GM21528 (cell line): Measurements from ENCODE around the gene LRWD1.
"Not testable (repeated sequence)": the region's sequence is repeated elsewhere in the genome, so short reads cannot be mapped to it uniquely, and the experiment has no call there.

Experiments used
- ATAC-seq: cut with Tn5 transposase; IDR thresholded peaks from one replicate; pipeline ENCODE4 v1.9.1; 2021; ENCODE audit warnings: mild to moderate bottlenecking, moderate library complexity; ENCODE audit not compliant: unreplicated experiment, low FRiP score

LRWD1 gene

GRCh38 chr7:102439963-102440795 lies 24.6 kb upstream of the LRWD1 start:
- ATAC-seq, result no peak

DNA sequence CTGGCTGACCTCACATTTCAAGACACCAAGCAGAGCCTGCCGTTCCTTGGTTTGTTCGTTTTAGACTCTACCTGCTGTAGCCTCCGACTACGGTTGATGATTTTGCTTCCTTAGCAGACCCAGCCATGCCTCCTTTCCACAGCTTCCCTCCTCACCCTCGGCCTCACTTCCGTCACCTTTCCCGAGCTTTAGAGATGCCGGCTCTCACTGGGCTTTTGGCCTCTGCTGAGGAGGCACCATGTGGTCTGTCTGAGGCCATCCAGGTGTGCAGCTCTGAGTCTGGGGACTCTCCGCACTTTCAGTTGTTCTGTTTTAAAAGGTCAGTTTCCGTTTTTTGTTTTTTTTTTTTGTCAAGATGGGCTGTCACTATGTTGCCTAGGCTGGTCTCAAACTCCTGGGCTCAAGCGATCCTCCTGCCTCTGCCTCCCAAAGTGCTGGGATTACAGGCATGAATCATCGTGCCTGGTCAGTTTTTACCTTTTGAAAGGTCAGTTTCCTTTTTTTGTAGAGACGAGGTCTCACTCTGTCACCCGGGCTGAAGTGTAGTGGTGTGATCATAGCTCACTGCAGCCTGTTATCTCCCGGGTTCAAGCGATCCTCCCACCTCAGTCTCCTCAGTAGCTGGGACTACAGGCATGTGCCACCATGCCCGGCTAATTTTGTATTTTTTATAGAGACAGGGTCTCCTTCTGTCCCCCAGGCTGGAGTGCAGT lies 19.7 kb upstream of the LRWD1 start:
- peak; percentile 49 for ATAC-seq

- ATAC-seq, result no peak
These were observed 19.1 kb upstream of the LRWD1 start for GRCh38 chr7:102445674-102446071.

GRCh38 chr7:102446387-102447156 lies 18.2 kb upstream of the LRWD1 start:
- ATAC-seq, result no peak

- no peak for ATAC-seq
These were observed 17.5 kb upstream of the LRWD1 start for GRCh38 chr7:102447311-102447710.

- no peak for ATAC-seq
These were observed 15.6 kb upstream of the LRWD1 start for GRCh38 chr7:102449136-102449535.

- ATAC-seq, result no peak
These were observed 14.5 kb upstream of the LRWD1 start for GRCh38 chr7:102450242-102450641.

GRCh38 chr7:102451371-102452054 lies 13.3 kb upstream of the LRWD1 start:
- ATAC-seq, result no peak

- no peak for ATAC-seq
These were observed 12.3 kb upstream of the LRWD1 start for GRCh38 chr7:102452451-102452850.

- ATAC-seq, result no peak
These were observed 11.5 kb upstream of the LRWD1 start for GRCh38 chr7:102453319-102453718.

GRCh38 chr7:102454468-102454867 lies 10.3 kb upstream of the LRWD1 start:
- no peak for ATAC-seq

DNA sequence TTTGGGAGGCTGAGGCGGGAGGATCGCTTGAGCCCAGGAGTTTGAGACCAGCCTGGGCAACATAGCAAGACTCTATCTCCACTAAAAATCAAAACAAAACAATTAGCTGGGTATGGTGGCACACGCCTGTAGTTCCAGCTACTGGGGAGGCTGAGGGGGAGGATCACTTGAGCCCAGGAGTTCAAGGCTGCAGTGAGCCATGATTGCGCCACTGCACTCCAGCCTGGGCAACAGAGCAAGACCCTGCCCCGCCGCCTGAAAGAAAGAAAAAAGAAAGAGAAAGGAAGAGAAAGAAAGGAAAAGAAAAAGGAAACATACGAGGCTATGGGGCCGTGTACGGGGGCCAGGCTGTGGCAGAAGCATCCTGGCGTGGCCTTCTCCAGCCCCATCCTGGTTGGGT lies 9.9 kb upstream of the LRWD1 start:
- ATAC-seq, result not testable (repeated sequence)

DNA sequence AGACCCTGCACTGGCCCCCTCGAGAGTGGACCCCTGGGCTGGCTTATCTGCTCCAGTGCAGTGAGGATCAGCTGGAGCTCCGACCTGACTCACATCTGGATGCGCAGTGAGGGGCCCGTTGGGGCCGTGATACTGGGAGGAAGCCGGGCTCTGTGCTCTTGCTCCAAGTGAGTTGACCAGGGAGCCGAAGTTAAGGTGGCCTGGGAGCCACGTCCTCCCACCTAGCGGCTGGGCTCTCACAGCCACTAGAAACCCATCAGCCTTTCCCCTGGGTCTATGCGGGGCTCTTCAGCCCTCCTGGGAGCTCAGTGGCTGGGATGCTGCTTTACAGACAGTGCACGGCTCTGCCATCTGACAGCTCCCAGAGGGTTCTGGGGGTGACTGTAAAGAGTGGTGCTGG lies 9.2 kb upstream of the LRWD1 start:
- no peak for ATAC-seq

DNA sequence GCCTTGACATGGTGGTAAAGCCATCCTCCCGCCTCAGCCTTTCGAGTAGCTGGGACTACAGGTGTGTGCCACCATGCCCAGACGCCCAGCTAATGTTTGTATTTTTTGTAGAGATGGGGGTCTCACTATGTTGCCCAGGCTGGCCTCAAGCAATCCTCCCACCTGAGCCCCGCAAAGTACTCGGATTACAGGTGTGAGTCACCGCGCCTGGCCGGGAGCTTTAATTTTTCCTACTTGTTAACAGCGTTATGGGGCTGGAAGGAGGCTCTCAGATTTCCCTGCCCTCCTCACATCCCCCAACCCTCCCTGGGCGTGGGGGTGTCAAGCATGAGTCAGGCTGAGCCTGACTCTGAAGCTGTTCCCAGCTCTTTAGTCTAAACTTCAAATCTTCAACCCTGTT lies 8.5 kb upstream of the LRWD1 start:
- no peak for ATAC-seq

DNA sequence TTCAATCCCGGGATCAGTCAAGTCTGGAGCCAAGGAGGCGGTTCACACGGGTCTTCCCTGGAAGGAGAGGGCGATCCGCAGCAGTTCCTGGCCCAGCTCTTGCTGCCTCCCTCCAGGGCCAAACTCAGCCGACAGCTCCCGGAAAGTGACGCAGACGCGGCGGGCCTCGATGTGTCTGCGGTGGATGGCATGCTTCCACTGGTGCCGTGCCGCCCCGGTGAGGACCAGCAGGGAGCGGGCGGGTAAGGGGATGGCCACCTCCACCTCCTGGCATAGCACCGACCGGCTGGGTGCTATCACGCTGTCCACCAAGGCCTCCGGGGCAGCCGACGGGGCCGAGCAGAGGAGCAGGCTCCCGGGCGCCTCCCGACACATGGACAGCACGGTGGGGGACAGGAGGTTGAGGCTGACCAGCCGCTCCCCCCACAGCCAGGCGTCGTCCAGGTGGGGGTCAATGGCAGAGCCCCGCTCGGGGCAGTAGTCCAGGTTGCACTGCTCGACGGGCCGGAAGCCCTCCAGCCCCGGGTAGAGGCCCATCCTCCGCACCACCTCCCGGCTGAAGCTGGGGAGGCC lies 7.3 kb upstream of the LRWD1 start:
- no peak for ATAC-seq

DNA sequence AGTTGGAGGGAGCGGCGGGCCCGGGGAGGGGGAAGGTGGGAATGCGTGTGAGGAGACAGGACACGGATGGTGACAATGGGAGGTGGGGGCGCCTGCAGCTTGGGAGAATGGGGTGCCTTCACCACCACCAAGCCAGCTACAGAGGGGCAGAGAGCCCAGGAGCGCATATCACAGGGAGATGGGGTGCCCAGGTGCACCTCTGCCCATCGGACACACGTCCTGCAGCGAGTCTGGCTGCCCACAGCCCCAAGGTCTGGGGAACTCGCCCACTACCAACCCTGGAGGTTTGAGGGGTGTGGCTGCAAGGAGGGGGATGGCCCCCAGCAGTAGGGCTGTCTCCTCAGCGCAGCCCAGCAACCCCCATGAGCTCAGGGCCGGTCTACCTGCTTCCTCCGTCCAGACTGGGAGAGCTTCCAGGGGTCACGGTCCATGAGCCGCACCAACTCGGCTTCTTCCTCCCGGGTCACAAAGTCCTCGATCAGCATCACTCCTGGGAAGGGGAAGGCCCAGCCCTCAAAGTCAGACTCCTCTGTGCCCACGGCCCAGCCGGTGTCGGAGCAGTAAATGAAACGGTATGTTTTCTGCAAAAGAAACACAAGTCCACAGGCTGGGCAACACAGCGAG lies 5.5 kb upstream of the LRWD1 start:
- no peak for ATAC-seq

DNA sequence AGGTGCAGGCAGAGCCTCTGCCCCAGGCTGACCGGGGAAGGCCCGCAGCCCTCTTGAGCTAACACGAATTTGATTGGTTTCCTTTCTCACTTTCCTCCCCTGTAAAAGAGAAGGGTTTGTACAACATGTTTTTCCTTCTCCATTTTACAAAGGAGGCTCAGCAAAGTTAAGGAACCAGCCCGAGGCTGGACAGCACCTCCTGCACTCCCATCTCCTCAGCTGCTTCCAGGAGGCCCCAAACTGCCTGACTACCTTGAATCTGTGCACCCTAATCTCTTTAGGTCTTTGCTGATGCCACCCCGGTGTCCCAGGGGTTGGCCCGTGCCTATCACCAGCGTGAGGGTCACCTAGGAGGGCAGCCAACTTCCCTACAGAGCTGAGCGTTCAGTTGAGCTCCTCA lies 4.3 kb upstream of the LRWD1 start:
- ATAC-seq, result no peak

DNA sequence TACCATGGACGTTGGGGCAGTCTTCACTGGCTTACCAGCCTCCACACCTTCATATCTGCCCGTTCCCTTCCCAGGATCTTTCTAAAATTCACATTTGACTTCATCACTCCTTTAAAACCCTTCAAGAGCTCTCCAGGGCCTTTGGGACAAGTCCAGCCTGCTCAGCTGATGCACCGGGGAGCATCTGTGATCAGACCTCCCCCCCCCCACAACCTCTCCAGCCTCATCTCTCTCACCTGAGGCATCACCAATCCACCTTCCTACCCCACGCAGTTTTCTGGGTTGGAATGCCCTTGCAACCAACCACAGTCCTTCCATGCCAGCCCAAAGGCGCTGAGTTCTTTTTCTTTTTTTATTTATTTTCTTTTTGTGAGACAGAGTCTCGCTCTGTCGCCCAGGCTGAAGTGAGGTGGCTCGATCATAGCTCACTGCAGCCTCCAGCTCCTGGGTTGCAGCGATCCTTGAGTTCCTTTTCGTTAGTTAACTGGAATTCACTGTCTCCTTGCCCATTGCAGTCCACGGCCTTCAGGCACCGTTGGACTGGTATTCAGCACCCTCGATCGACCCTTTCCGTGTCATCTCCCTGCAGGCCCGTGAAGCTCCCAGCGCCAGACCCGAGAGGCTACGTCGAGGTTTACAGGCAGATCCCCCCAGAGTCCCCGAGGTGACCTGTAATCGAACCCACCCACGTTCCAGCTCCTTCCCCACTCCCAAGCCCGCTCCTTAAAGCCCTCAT lies 775 bp upstream of the LRWD1 start:
- peak; percentile 5 for ATAC-seq

- ATAC-seq, result no peak
These were observed 1.3 kb downstream of the LRWD1 start for GRCh38 chr7:102466097-102466496.
